Breast epithelium (tissue), 4 donors: ENCODE results near the gene MRPS6. TPM values are rescaled to one million over a fixed set of nuclear protein-coding genes. Genes with fewer than 3 reads are reported as not detected.

Experiments used
- DNase-seq, 2 donors: peaks; one replicate each; pipeline ENCODE4 v3.0.0-alpha.2; 2019; ENCODE audit warnings: low spot score in 2 of 2
- H3K27ac ChIP-seq, 2 donors: fragments of 200-600 bp; sonication (generic) in 1 of 2; one replicate each; pipeline ENCODE4 v1.5.1; 2016 to 2019; ENCODE audit warnings: mild to moderate bottlenecking in 1 of 2
- H3K27me3 ChIP-seq, 2 donors: fragments of 200-600 bp; sonication (generic) in 1 of 2; one replicate each; pipeline versions ENCODE4 v1.5.1 to v1.6.0; 2017 to 2019; ENCODE audit warnings: control low read depth in 1 of 2, mild to moderate bottlenecking in 1 of 2
- H3K36me3 ChIP-seq: fragments of 200-600 bp; one replicate; pipeline ENCODE4 v1.5.1; 2019
- H3K4me1 ChIP-seq, 2 donors: fragments of 200-600 bp; sonication (generic); one replicate each; pipeline ENCODE4 v1.5.1; 2016 to 2019; ENCODE audit warnings: control low read depth in 1 of 2
- H3K4me3 ChIP-seq, 3 donors: fragments of 200-600 bp; sonication (generic); 1 replicate in 2 of 3; 2 replicates in 1 of 3; pipeline ENCODE4 v1.5.1; 2016 to 2019; ENCODE audit warnings: mild to moderate bottlenecking in 3 of 3, moderate library complexity in 2 of 3
- H3K9me3 ChIP-seq, 2 donors: fragments of 200-600 bp; sonication (generic) in 1 of 2; one replicate each; pipeline ENCODE4 v1.5.1; 2016 to 2019; ENCODE audit warnings: control low read depth in 1 of 2
- POLR2A ChIP-seq: fragments of 450-650 bp; IDR thresholded peaks from one replicate; pipeline ENCODE4 v1.6.1; 2016; ENCODE audit warnings: antibody characterized with exemption, mild to moderate bottlenecking, moderate library complexity
- POLR2AphosphoS5 ChIP-seq, 3 donors: sonication (generic); formaldehyde crosslinking; IDR thresholded peaks; one replicate each; pipeline ENCODE4 v1.6.1; 2017; ENCODE audit warnings: antibody characterized with exemption in 3 of 3
- intact Hi-C: fragments of 100-400 bp; cut with DNase I; formaldehyde crosslinking; loops from one replicate; pipeline ENCODE4 v1.15.1; 2023; ENCODE audit warnings: low total_unique reads
- total RNA-seq, 3 donors: library from RNA; depleted of rRNA; stranded (reverse); fragments of >200 nt; gene quantifications; one replicate each; pipeline ENCODE4 v1.1.0, GENCODE V29; 2016
- TF ChIP-seq, protein P1 (sequence below), 3 donors: fragments of 450-650 bp; IDR thresholded peaks; one replicate each; pipeline ENCODE4 v1.5.1; 2016 to 2017; ENCODE audit warnings: antibody characterized with exemption in 3 of 3, mild to moderate bottlenecking in 3 of 3, moderate library complexity in 3 of 3

Gene MRPS6
- total RNA-seq, 3 donors from 2014 or later: 22.3 to 40.6 (median 26.5) TPM

DNA sequence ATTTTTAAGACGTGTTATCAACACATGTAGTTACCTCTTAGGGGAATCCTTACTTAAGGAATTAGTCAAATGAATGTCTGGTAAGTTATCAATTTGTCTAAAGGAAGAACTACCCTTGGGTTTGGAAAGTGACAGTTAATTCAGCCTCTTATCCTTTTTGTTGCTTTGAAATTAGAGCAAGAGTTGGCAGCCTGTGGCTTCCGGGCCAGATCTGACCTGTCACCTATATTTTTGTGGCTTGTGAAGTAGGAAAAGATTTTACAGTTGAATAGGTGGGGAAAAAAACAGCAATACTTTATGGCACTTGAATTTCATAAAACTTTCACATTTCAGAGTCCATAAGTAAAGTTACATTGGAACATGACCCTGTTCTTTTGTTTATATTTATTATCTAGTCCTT lies 5.5 kb downstream of the MRPS6 start:
- H3K9me3 ChIP-seq: no peaks in the 10 kb centered on the region
- H3K4me1 ChIP-seq: peaks cover 0 to 23% of the 10 kb centered on the region in 2 donors
- no peak for TF ChIP-seq POLR2A
- TF ChIP-seq, protein P1, sequence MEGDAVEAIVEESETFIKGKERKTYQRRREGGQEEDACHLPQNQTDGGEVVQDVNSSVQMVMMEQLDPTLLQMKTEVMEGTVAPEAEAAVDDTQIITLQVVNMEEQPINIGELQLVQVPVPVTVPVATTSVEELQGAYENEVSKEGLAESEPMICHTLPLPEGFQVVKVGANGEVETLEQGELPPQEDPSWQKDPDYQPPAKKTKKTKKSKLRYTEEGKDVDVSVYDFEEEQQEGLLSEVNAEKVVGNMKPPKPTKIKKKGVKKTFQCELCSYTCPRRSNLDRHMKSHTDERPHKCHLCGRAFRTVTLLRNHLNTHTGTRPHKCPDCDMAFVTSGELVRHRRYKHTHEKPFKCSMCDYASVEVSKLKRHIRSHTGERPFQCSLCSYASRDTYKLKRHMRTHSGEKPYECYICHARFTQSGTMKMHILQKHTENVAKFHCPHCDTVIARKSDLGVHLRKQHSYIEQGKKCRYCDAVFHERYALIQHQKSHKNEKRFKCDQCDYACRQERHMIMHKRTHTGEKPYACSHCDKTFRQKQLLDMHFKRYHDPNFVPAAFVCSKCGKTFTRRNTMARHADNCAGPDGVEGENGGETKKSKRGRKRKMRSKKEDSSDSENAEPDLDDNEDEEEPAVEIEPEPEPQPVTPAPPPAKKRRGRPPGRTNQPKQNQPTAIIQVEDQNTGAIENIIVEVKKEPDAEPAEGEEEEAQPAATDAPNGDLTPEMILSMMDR (IDR thresholded peaks at IDR 0.05): no peak
- no peak for TF ChIP-seq POLR2AphosphoS5 (IDR thresholded peaks at IDR 0.05)
- H3K27me3 ChIP-seq: no peaks in the 10 kb centered on the region
- intact Hi-C loops: no loop called here
- H3K36me3 ChIP-seq: no peaks in the 10 kb centered on the region
- DNase-seq: no peak
- no peak overlapping the region for H3K4me3 ChIP-seq
- no peak overlapping the region for H3K27ac ChIP-seq

DNA sequence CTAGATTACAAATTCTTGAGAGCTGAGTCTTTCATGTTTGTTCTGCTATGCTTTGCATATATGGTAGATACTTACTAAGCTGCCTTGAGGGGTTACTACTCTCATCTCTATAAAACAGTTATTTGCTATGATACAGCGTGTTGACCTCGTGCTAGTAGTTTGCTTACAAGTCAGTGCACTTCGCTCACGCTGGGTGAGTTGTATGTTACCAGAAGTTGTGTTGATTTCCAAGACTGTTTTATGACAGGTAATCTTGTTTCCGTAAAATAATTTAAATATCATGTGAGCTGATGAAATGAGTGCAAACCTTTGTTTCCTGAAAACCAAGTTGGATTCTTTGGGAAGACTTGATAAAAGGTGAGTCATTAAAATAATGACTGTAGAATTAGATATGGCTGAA lies 7.3 kb downstream of the MRPS6 start:
- TF ChIP-seq POLR2AphosphoS5 (IDR thresholded peaks at IDR 0.05): no peak
- no peak for TF ChIP-seq POLR2A
- TF ChIP-seq, protein P1 (IDR thresholded peaks at IDR 0.05): no peak
- Histone ChIP-seq H3K27ac (no peak overlapping the region), H3K4me1 (peaks cover 0 to 13% of the 10 kb centered on the region in 2 donors), H3K27me3 (no peaks in the 10 kb centered on the region), H3K4me3 (no peak overlapping the region), H3K9me3 (no peaks in the 10 kb centered on the region), H3K36me3 (no peaks in the 10 kb centered on the region)
- intact Hi-C loops: no loop called here
- no peak for DNase-seq

- Histone ChIP-seq H3K9me3 (no peaks in the 10 kb centered on the region), H3K4me1 (peaks cover 0 to 10% of the 10 kb centered on the region in 2 donors), H3K36me3 (no peaks in the 10 kb centered on the region), H3K27ac (no peak overlapping the region), H3K4me3 (no peak overlapping the region), H3K27me3 (no peaks in the 10 kb centered on the region)
- TF ChIP-seq POLR2A: no peak
- TF ChIP-seq POLR2AphosphoS5 (IDR thresholded peaks at IDR 0.05): no peak
- TF ChIP-seq, protein P1 (IDR thresholded peaks at IDR 0.05): no peak
- intact Hi-C loops: no loop called here
- DNase-seq: no peak
Observed at GRCh38 chr21:34082769-34083168, 9.4 kb downstream of the MRPS6 start.

DNA sequence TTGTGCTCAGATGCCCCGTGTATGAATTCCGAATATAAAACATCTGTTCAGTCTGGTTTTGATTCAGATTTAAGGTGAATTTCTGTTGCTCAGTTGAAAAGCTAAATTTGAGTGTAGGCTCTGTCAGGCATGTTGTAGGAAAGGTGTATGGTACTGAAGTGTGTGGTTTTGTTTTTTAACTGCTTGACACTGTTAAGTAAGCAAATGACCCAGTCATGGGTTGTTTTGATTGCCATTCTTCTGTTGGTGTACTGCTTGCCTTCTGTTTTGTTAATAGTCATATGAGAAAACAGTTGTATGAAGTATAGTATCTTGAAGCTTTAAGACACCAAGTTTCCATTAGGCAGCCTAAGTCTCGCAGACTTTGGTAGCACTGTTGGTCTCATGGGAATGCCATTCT lies 10.0 kb downstream of the MRPS6 start:
- Histone ChIP-seq H3K9me3 (no peaks in the 10 kb centered on the region), H3K27me3 (no peaks in the 10 kb centered on the region), H3K36me3 (no peaks in the 10 kb centered on the region), H3K27ac (no peak overlapping the region), H3K4me3 (no peak overlapping the region), H3K4me1 (peaks cover 0 to 10% of the 10 kb centered on the region in 2 donors)
- TF ChIP-seq, protein P1 (IDR thresholded peaks at IDR 0.05): no peak
- TF ChIP-seq POLR2AphosphoS5 (IDR thresholded peaks at IDR 0.05) (no peak), POLR2A (no peak)
- DNase-seq: no peak
- intact Hi-C loops: no loop called here

GRCh38 chr21:34085129-34085528 lies 11.8 kb downstream of the MRPS6 start:
- H3K4me1 ChIP-seq: peaks cover 0 to 6% of the 10 kb centered on the region in 2 donors
- no peaks in the 10 kb centered on the region for H3K9me3 ChIP-seq
- no peak overlapping the region for H3K4me3 ChIP-seq
- TF ChIP-seq, protein P1 (IDR thresholded peaks at IDR 0.05): no peak
- TF ChIP-seq POLR2A (no peak), POLR2AphosphoS5 (IDR thresholded peaks at IDR 0.05) (no peak)
- no peaks in the 10 kb centered on the region for H3K27me3 ChIP-seq
- no peaks in the 10 kb centered on the region for H3K36me3 ChIP-seq
- no peak for DNase-seq
- intact Hi-C loops: no loop called here
- H3K27ac ChIP-seq: no peak overlapping the region
